Tongue (tissue), 2 donors: ENCODE measurements around the gene RNASE11. TPM values are rescaled to one million over a fixed set of nuclear protein-coding genes. Genes with fewer than 3 reads are reported as not detected.
"Not testable (repeated sequence)": the region's sequence is repeated elsewhere in the genome, so short reads cannot be mapped to it uniquely, and the experiment has no call there.

Source experiments
- DNase-seq: peaks from one replicate; pipeline ENCODE4 v3.0.0-alpha.2; 2015
- total RNA-seq: library from RNA; depleted of rRNA; stranded (reverse); fragments of >200 nt; gene quantifications from one replicate; pipeline ENCODE4 v1.2.3, GENCODE V29; 2014

The RNASE11 gene
- total RNA-seq, 1 donor from 2014 or later: not detected

DNA sequence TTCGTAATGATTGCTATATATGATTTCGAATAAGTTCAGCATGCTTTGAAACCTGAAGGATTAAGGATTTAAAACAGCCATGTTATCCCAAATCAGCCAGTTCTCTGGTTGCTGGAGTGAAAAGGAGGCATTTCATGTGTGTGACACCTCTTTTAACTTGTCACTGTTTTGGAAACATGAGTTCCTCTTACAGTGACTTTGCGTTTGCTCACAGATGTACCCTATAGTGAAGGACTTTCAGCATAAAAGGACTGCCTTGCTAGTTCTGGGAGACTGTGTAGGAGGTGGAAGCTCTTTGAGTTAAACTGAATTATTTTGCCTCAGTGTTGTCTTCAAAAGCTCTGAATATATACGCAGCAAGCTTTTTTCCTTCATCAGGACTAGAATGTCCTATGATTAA lies 7.6 kb downstream of the RNASE11 start:
- DNase-seq: no peak

DNA sequence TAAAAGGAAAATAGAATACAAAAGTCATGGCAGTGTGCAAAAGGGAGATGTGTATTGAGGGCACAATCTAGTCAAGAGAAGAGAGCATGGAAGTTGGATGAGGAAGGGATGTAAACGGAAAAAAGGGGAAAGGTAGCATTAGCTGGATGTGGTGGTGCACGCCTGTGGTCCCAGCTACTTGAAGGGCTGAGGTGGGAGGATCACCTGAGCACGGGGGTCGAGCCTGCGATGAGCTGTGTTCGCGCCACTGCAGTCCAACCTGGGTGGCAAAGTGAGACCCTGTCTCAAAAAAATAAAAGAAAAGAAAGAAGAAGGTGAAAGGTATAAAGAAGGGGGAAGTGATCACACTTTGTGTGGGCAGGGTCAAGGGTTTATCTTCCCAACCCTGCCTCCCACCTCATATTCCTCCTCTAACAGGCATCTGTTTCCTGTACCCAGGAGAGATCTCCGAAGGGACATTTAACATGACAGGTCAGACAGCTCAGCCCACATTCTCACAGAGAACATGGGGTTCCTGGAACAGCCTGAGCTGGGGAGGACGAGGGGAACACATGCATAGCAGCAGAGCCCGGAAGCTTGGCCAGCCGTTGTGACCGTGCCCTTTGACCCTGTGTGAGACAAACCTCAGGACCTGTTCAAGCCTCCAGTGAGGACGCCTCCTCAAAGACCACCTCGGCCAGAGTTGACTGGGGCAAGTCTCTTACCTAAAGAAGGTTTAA lies 8.9 kb downstream of the RNASE11 start:
- DNase-seq: no peak

- no peak for DNase-seq
These were observed 9.5 kb downstream of the RNASE11 start for GRCh38 chr14:20578325-20578724.

DNA sequence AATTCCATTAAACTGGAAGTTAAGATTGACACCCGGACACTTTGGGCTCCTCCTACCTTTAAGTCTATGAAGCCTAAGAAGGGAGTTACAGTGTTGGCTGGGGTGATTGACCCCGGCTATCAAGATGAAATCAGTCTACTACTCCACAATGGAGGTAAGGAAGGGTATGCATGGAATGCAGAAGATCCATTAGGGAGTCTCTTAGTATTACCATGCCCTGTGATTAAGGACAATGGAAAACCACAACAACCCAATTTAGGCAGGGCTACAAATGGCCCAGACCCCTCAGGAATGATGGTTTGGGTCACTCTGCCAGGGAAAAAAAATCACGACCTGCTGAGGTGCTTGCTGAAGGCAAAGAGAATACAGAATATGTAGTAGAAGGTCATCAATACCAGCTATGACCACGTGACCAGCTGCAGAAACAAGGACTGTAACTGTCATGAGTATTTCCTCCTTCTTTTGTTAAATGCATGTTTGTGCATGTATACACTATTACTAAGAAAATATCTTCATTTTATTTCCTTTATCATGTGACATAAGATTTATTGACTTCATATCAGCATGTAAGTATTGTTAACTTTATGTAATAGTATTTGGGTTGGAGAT lies 15.3 kb downstream of the RNASE11 start:
- DNase-seq: not testable (repeated sequence)

GRCh38 chr14:20570720-20571119 lies 17.1 kb downstream of the RNASE11 start:
- DNase-seq: not testable (repeated sequence)

GRCh38 chr14:20569865-20570264 lies 17.9 kb downstream of the RNASE11 start:
- DNase-seq: not testable (repeated sequence)

- no peak for DNase-seq
These were observed 18.7 kb downstream of the RNASE11 start for GRCh38 chr14:20569066-20569465.

GRCh38 chr14:20568393-20568792 lies 19.4 kb downstream of the RNASE11 start:
- no peak for DNase-seq

DNA sequence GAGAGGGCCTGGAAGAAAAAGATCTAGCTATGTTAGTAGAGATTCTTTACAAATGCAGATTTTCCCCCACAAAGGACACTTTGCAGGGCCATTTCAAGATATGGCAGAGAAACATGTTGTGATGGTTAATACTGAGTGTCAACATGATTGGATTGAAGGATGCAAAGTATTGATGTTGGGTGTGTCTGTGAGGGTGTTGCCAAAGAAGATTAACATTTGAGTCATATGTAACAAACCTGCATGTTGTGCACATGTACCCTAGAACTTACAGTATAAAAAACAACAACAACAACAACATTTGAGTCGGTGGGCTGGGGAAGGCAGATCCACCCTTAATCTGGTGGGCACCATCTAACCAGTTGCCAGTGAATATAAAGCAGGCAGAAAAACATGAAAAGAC lies 20.6 kb downstream of the RNASE11 start:
- DNase-seq: not testable (repeated sequence)

DNA sequence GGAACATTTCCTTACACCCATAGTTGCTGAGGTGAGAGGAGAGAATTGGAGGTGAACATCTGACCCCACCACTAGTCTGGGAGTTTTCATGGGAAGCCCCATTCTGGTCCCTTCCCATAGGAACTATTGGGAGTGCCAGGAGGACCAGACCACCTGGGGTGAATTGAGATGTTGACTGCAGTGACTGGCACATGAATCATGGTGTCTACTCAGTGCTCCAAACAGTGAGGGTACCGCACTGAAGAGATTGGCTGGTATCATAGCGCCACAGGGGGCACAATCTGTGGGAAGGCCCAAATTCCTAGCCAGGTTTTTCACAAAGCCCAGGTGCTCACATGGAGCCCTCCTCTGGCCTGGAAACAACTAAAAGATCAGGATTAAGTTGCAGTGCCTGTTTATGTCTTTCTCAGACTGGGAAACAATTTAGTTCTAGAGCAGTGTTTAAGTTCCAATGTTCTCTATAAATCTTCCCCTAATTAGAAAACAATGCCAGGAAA lies 23.3 kb downstream of the RNASE11 start:
- no peak for DNase-seq

- DNase-seq: no peak
These were observed 23.8 kb downstream of the RNASE11 start for GRCh38 chr14:20563971-20564370.

- DNase-seq: no peak
These were observed 26.8 kb downstream of the RNASE11 start, which contains the start of gene RNASE9 for GRCh38 chr14:20560961-20561360. TSS of gene RNASE9 (minus strand) at chr14:20561047.

GRCh38 chr14:20559461-20559904 lies 28.3 kb downstream of the RNASE11 start:
- no peak for DNase-seq

DNA sequence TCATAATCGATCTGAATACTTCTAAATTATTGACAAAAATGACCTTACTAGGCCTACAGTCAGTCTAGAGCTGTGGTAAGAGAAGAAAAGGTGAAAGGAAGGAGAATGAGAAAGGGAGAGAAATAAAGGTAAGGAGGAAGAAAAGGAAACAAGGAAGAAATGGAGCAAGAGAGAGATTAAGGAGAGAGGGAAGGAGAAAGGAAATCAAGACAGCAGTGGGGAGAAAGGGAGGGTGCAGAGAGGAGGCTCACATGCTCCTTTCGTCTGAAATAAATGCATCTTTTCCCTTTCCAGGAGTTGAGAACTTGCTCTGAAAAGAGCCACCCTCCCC lies 30.6 kb downstream of the RNASE11 start:
- DNase-seq: no peak

DNA sequence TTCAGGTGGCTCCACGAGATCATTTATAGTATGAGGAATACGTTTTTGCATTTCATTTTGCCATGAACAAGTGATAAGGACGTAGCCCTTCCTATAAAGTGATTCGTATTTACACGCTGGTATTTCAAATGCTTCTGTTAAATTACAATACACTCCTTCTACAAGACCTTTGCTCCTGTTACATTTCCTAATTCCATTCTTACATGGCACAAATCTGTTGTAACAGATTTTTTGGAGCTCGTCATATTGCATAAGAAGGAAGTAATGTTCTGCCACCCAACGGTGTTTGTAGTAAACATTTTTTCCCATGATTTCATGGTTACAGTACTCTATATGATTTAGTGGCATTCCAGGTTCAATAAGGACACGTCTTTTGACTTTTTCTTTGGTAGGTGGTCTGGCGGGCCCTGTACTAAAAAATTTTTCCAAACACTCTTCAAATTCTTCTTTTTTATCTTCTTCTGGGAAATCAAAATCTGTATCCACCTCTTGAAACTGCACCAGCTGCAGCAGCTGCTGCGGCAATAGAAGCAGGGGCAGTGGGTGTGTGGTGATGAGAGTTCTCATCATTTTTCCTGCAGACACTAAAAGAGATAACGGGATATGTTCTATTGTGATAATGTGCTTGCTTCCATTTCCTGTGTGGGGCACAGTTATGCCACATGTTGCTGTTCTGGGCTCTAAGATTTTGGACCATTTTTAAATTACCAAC lies 31.1 kb downstream of the RNASE11 start:
- DNase-seq: no peak

- no peak for DNase-seq
These were observed 32.0 kb downstream of the RNASE11 start for GRCh38 chr14:20555845-20556244.

- DNase-seq: no peak
These were observed 34.8 kb downstream of the RNASE11 start for GRCh38 chr14:20553024-20553423.

DNA sequence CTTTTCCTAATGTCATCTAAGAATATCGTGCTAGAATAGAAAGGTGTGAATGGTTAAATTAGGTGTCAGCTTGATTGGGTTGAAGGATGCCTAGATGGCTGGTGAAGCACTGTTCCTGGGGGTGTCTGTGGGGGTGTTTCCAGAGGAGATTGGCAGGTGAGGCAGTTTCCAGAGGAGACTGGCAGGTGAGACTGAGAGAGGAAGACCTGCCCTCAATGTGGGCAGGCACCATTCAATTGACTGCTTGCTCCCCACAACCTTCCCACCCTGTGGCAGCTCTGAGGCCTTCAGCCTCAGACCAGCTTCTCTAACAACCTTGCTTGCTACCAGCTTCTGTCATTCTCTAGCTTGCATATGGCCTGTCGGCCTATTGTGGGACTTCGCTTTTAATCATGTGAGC lies 36.2 kb downstream of the RNASE11 start:
- no peak for DNase-seq

DNA sequence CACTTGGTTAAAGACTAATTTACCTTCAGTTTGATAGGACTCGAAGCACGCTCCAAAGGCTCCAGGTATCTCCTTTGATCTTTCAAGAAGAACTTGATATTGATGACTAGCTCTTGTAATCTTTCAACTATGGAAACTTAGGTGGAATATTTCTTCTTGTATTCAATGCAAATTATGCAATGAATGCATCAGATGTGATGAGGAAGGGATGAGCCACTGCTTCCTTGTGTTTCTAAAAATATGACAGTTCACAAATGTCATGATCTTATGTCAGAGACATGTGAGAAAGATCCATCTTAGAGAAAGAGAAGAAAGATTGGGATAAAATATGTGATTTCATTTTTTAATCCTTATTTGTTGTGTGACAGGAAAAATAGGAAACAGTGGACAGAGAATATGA lies 36.9 kb downstream of the RNASE11 start:
- DNase-seq: no peak

DNA sequence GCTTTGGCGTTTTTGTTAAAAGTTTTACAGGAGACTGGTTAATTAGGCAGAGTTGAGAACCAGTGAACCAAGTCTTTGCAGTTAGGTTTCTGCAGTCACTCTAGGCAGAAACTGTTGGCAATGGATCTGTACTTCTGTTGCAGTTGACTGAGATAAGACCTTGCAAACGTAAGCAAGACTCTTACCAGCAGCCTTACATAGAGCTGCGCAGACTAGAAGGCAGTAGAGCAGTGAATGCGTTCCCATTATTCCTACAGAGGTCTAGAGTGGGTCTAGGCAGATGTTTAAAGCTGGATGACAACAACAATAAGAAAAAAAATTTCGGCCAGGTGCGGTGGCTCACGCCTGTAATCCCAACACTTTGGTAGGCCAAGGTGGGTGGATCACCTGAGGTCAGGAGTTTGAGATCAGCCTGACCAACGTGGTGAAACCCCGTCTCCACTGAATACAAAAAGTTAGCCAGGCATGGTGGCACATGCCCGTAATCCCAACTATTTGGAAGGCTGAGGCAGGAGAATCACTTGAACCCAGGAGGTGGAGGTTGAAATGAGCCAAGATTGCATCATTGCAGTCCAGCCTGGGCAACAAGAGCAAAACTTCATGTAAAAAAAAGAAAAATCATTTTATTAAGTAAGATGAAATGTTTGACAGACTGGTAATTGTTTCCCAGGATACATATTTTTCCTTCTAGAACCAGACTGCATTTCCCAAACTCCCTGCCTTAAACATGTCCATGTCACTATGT lies 39.2 kb downstream of the RNASE11 start:
- no peak for DNase-seq

DNA sequence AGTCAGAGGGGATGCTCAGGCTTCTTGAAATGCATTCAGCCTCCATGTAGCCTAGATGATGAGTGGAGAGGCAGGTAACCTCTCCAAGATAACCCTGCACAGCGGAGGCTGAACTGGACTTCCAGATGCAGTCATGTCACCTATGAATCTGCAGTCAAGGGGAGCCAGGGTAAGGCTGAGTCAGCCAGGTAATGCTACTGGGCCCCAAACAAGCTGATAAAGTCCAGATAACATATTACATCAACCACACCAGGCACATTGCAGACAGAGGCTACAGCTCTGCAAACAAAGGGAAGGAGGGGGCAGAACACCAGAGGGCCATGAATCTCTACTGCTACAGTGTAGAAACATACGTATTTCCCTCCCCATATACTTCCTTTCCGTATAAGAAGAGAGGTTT lies 40.9 kb downstream of the RNASE11 start:
- DNase-seq: no peak

DNA sequence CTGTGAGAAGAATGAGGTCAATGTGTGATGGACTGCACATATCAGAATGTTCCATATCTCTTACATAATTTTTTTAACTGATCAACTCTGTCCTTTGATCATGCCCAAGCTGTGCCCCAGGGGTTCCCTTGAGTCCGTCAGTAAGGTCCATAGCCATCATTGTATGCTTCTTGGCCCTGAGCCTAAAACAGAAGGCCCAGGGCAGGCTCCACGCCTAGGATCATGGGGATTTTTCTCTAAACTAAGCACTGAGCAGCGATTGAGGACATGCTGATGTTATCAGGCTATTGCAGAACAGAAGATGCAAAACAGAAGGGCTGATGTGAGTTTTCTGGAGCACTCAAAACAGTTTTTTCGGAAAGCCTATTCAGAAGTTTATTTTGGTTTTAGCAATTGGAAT lies 47.9 kb downstream of the RNASE11 start:
- no peak for DNase-seq
